H9 (cell line): ENCODE measurements around the gene TMEM250. TPM values are rescaled to one million over a fixed set of nuclear protein-coding genes. Genes with fewer than 3 reads are reported as not detected.

Experiments used
- DNase-seq: peaks from one replicate; pipeline ENCODE4 v3.0.0-alpha.2; 2017
- H2AFZ ChIP-seq: one replicate; pipeline ENCODE4 v1.6.1; 2013; ENCODE audit warnings: mild to moderate bottlenecking, low read length, control low read depth, moderate library complexity
- H2AK5ac ChIP-seq: 2 replicates; pipeline ENCODE4 v1.6.1; 2013; ENCODE audit warnings: low read length, control low read depth, mixed read lengths; ENCODE audit not compliant: insufficient read length
- H2BK120ac ChIP-seq: one replicate; pipeline ENCODE4 v1.6.1; 2013; ENCODE audit warnings: low read depth, mild to moderate bottlenecking, low read length, control low read depth, inconsistent platforms; ENCODE audit not compliant: poor library complexity, severe bottlenecking
- H2BK12ac ChIP-seq: 2 replicates; pipeline ENCODE4 v1.6.1; 2013; ENCODE audit warnings: low read length, control low read depth, mixed read lengths, low read depth; ENCODE audit not compliant: insufficient read length
- H2BK15ac ChIP-seq: 2 replicates; pipeline ENCODE4 v1.6.1; 2013; ENCODE audit warnings: low read depth, low read length, control low read depth
- H2BK20ac ChIP-seq: one replicate; pipeline ENCODE4 v1.6.1; 2013; ENCODE audit warnings: low read depth, mild to moderate bottlenecking, low read length, control low read depth, inconsistent platforms; ENCODE audit not compliant: poor library complexity, severe bottlenecking
- H2BK5ac ChIP-seq: 2 replicates; pipeline ENCODE4 v1.6.1; 2013; ENCODE audit warnings: low read length, control low read depth, mixed read lengths; ENCODE audit not compliant: insufficient read length
- H3K14ac ChIP-seq: 2 replicates; pipeline ENCODE4 v1.6.1; 2013; ENCODE audit warnings: low read length, control low read depth; ENCODE audit not compliant: insufficient read depth
- H3K18ac ChIP-seq: 2 replicates; pipeline ENCODE4 v1.6.1; 2013; ENCODE audit warnings: low read depth, mild to moderate bottlenecking, mixed read lengths, low read length, control low read depth; ENCODE audit not compliant: insufficient read length
- H3K23ac ChIP-seq: 2 replicates; pipeline ENCODE4 v1.6.1; 2013; ENCODE audit warnings: low read length, control low read depth, mixed read lengths, low read depth; ENCODE audit not compliant: insufficient read length
- H3K23me2 ChIP-seq: 2 replicates; pipeline ENCODE4 v1.6.1; 2013; ENCODE audit warnings: low read depth, mild to moderate bottlenecking, mixed read lengths, low read length, control low read depth; ENCODE audit not compliant: insufficient read length, poor library complexity, severe bottlenecking
- H3K27ac ChIP-seq: 2 replicates; pipeline ENCODE4 v1.5.1; 2013; ENCODE audit warnings: low read length, control low read depth, mixed read lengths, low read depth; ENCODE audit not compliant: insufficient read length
- H3K27me3 ChIP-seq: 2 replicates; pipeline ENCODE4 v1.6.1; 2013; ENCODE audit warnings: low read length, control low read depth, inconsistent platforms; ENCODE audit not compliant: insufficient read depth
- H3K4ac ChIP-seq: 2 replicates; pipeline ENCODE4 v1.6.1; 2013; ENCODE audit warnings: low read depth, mild to moderate bottlenecking, control low read depth, inconsistent platforms, low read length, moderate library complexity
- H3K4me1 ChIP-seq: 2 replicates; pipeline ENCODE4 v1.6.1; 2013; ENCODE audit warnings: low read length, control low read depth, inconsistent platforms; ENCODE audit not compliant: insufficient read depth
- H3K4me2 ChIP-seq: 2 replicates; pipeline ENCODE4 v1.6.1; 2013; ENCODE audit warnings: low read length, control low read depth, mixed read lengths; ENCODE audit not compliant: insufficient read length, insufficient read depth
- H3K56ac ChIP-seq: 2 replicates; pipeline ENCODE4 v1.6.1; 2013; ENCODE audit warnings: low read depth, mild to moderate bottlenecking, mixed read lengths, low read length, control low read depth; ENCODE audit not compliant: insufficient read length
- H3K79me1 ChIP-seq: 2 replicates; pipeline ENCODE4 v1.6.1; 2013; ENCODE audit warnings: low read depth, mild to moderate bottlenecking, moderate library complexity, low read length, control low read depth, inconsistent platforms; ENCODE audit not compliant: insufficient read depth, poor library complexity, severe bottlenecking
- H3K79me2 ChIP-seq: 2 replicates; pipeline ENCODE4 v1.6.1; 2013; ENCODE audit warnings: low read length, control low read depth, inconsistent platforms; ENCODE audit not compliant: insufficient read depth
- H3K9ac ChIP-seq: 2 replicates; pipeline ENCODE4 v1.6.1; 2013; ENCODE audit warnings: low read length, control low read depth, mixed read lengths; ENCODE audit not compliant: insufficient read length; ENCODE audit errors: extremely low read depth
- H3K9me3 ChIP-seq: one replicate; pipeline ENCODE4 v1.6.1; 2013; ENCODE audit warnings: low read depth, low read length, inconsistent platforms; ENCODE audit not compliant: control insufficient read depth
- H3T11ph ChIP-seq: one replicate; pipeline ENCODE4 v1.6.1; 2013; ENCODE audit warnings: mild to moderate bottlenecking, low read length, control low read depth, inconsistent platforms
- H4K20me1 ChIP-seq: one replicate; pipeline ENCODE4 v1.6.1; 2013; ENCODE audit not compliant: control insufficient read depth, insufficient read length, insufficient read depth
- H4K5ac ChIP-seq: 2 replicates; pipeline ENCODE4 v1.6.1; 2013; ENCODE audit warnings: low read depth, mild to moderate bottlenecking, mixed read lengths, low read length, control low read depth; ENCODE audit not compliant: insufficient read length
- H4K8ac ChIP-seq: replicated peaks from 2 replicates; pipeline ENCODE4 v1.6.1; 2013; ENCODE audit warnings: low read length, control low read depth, mixed read lengths, low read depth; ENCODE audit not compliant: insufficient read length
- H4K91ac ChIP-seq: 2 replicates; pipeline ENCODE4 v1.6.1; 2013; ENCODE audit warnings: low read depth, mild to moderate bottlenecking, moderate library complexity, mixed read lengths, low read length, control low read depth; ENCODE audit not compliant: insufficient read length
- H3K27ac Mint-ChIP-seq, 3 experiments: 2 replicates in 2 of 3; 3 replicates in 1 of 3; pipeline ENCODE4 v1.8.0; 2020 to 2021; ENCODE audit warnings: mixed read lengths in 3 of 3, mild to moderate bottlenecking in 1 of 3, moderate library complexity in 1 of 3
- H3K27me3 Mint-ChIP-seq: 2 replicates; pipeline ENCODE4 v1.8.0; 2021; ENCODE audit warnings: low read depth, mild to moderate bottlenecking, moderate library complexity, mixed read lengths
- H3K36me3 Mint-ChIP-seq, 3 experiments: 2 replicates in 2 of 3; 3 replicates in 1 of 3; pipeline ENCODE4 v1.8.0; 2020 to 2021; ENCODE audit warnings: low read depth in 3 of 3, mixed read lengths in 3 of 3; ENCODE audit not compliant: insufficient read depth in 1 of 3
- H3K4me1 Mint-ChIP-seq, 2 experiments: 2 replicates each; pipeline ENCODE4 v1.8.0; 2020; ENCODE audit warnings: mixed read lengths in 2 of 2
- H3K4me3 Mint-ChIP-seq, 2 experiments: 2 replicates in 1 of 2; 3 replicates in 1 of 2; pipeline ENCODE4 v1.8.0; 2020 to 2021; ENCODE audit warnings: mild to moderate bottlenecking in 2 of 2, mixed read lengths in 2 of 2, moderate library complexity in 1 of 2
- H3K9me3 Mint-ChIP-seq, 2 experiments: 2 replicates in 1 of 2; 3 replicates in 1 of 2; pipeline ENCODE4 v1.8.0; 2020; ENCODE audit warnings: mild to moderate bottlenecking in 2 of 2, mixed read lengths in 2 of 2, moderate library complexity in 1 of 2
- CTCF ChIP-seq: fragments of 200-600 bp; sonication (generic); conservative IDR thresholded peaks from 3 replicates; pipeline ENCODE4 v1.8.0; 2021; ENCODE audit warnings: antibody characterized with exemption, mild to moderate bottlenecking
- WGBS: extraction: QIAGEN DNeasy Blood & Tissue Kit; methylation state at CpG from one replicate; pipeline ENCODE4 v1.1.7; 2013; ENCODE audit warnings: missing lambda C conversion rate, low lambda C conversion rate, mixed read lengths; ENCODE audit not compliant: insufficient read length; ENCODE audit errors: extremely low coverage; 5-methylcytosine and 5-hydroxymethylcytosine counted together
- total RNA-seq: library from RNA; stranded (reverse); gene quantifications from 2 replicates; pipeline ENCODE4 v1.2.1, GENCODE V29; 2021

The TMEM250 gene
- total RNA-seq, 1 experiment from 2014 or later = 48.1 TPM

DNA sequence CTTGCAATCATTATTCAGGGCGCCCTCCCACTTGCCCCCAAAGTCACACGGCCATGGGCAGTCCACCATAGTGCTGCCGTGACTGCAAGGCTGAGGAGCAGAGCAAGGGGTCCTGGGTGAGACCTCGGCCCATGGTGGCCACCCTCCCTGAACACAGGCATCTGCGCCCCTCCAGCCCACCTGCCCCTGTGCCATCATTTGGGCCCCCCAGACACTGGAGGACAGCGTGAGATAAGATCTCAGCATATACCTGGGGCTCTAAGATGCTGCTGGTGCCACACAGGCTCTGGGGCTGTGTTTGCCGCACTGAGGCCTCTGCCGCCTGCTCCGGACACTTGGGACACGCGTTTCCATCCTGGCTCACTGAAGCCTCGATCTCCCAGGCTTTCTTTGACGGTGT is 3.5 kb downstream of the TMEM250 start:
- H3K79me1 ChIP-seq = no peaks in the 10 kb centered on the region
- H3K4me1 Mint-ChIP-seq = peaks cover 9 to 14% of the 10 kb centered on the region in 2 experiments
- no peak overlapping the region for H3K27ac ChIP-seq
- H2BK12ac ChIP-seq = no peak overlapping the region
- H2AK5ac ChIP-seq = no peak overlapping the region
- H3K23me2 ChIP-seq = no peaks in the 10 kb centered on the region
- no peaks in the 10 kb centered on the region for H3K4me1 ChIP-seq
- H4K91ac ChIP-seq = no peak overlapping the region
- H3K23ac ChIP-seq = no peak overlapping the region
- no peaks in the 10 kb centered on the region for H3K9me3 ChIP-seq
- H3K79me2 ChIP-seq = no peaks in the 10 kb centered on the region
- no peak for DNase-seq
- no peak overlapping the region for H3K18ac ChIP-seq
- H2BK120ac ChIP-seq = no peak overlapping the region
- no peaks in the 10 kb centered on the region for H3K9me3 Mint-ChIP-seq
- no peak overlapping the region for H3K56ac ChIP-seq
- H3K36me3 Mint-ChIP-seq = peaks cover 1 to 18% (median 17%) of the 10 kb centered on the region in 3 experiments; a peak in 5 of 7 replicates
- H3T11ph ChIP-seq = no peak overlapping the region
- no peak overlapping the region for H3K27ac Mint-ChIP-seq
- no peak overlapping the region for H2BK5ac ChIP-seq
- H2BK15ac ChIP-seq = no peak overlapping the region
- H2BK20ac ChIP-seq = no peak overlapping the region
- no peaks in the 10 kb centered on the region for H3K27me3 ChIP-seq
- H3K9ac ChIP-seq = no peak overlapping the region
- H4K5ac ChIP-seq = no peak overlapping the region
- H3K4ac ChIP-seq = no peak overlapping the region
- H4K8ac ChIP-seq = no peak overlapping the region
- TF ChIP-seq CTCF = no peak
- no peak overlapping the region for H2AFZ ChIP-seq
- no peak overlapping the region for H3K4me2 ChIP-seq
- no peak overlapping the region for H3K14ac ChIP-seq
- WGBS = no CpG with 5 or more reads among the region's 13 CpGs
- no peaks in the 10 kb centered on the region for H4K20me1 ChIP-seq
- H3K27me3 Mint-ChIP-seq = no peaks in the 10 kb centered on the region
- no peak overlapping the region for H3K4me3 Mint-ChIP-seq
